Urinary bladder (tissue), 4 donors: Measurements from ENCODE around the gene NOS3. TPM values are rescaled to one million over a fixed set of nuclear protein-coding genes. Genes with fewer than 3 reads are reported as not detected.
"Not testable (repeated sequence)": the region's sequence is repeated elsewhere in the genome, so short reads cannot be mapped to it uniquely, and the experiment has no call there.

Experiments
- DNase-seq: peaks from one replicate; pipeline ENCODE4 v3.0.0-alpha.2; 2015; ENCODE audit errors: extremely low spot score
- H3K27ac ChIP-seq: one replicate; pipeline ENCODE4 v1.5.1; 2013; ENCODE audit warnings: low read depth, mild to moderate bottlenecking, moderate library complexity
- H3K36me3 ChIP-seq: one replicate; pipeline ENCODE4 v1.6.1; 2013; ENCODE audit warnings: mild to moderate bottlenecking, moderate library complexity; ENCODE audit not compliant: insufficient read depth
- H3K4me1 ChIP-seq: one replicate; pipeline ENCODE4 v1.6.1; 2013; ENCODE audit warnings: mild to moderate bottlenecking, moderate library complexity; ENCODE audit not compliant: insufficient read depth
- H3K4me3 ChIP-seq: one replicate; pipeline ENCODE4 v1.5.1; 2013; ENCODE audit warnings: low read depth, low read length
- WGBS: extraction: QIAGEN DNeasy Blood & Tissue Kit; methylation state at CpG from one replicate; pipeline ENCODE4 v1.1.7; 2013; 5-methylcytosine and 5-hydroxymethylcytosine counted together
- polyA plus RNA-seq: library from polyadenylated mRNA; stranded (reverse); fragments of 200-250 nt; gene quantifications from one replicate; pipeline ENCODE4 v1.2.3, GENCODE V29; 2013
- total RNA-seq: library from RNA; depleted of rRNA; stranded (reverse); fragments of >200 nt; gene quantifications from one replicate; pipeline ENCODE4 v1.2.3, GENCODE V29; 2014
- donor health status: healthy with polysubstance abuse.
- donor health status: healthy.

Gene NOS3
- total and polyA plus RNA-seq, 2 donors: 6.0 to 15.8 TPM

GRCh38 chr7:151020231-151020630, 29.4 kb downstream of the NOS3 start:
- Histone ChIP-seq H3K36me3 (no peaks in the 10 kb centered on the region), H3K27ac (no peak overlapping the region), H3K4me1 (no peaks in the 10 kb centered on the region), H3K4me3 (no peak overlapping the region)
- no peak for DNase-seq
- WGBS: 44% methylated on average over 7 of the region's 7 CpGs

GRCh38 chr7:151023232-151023631, 32.4 kb downstream of the NOS3 start:
- 68% methylated on average over 10 of the region's 10 CpGs for WGBS
- DNase-seq: no peak
- Histone ChIP-seq H3K4me1 (no peaks in the 10 kb centered on the region), H3K27ac (no peak overlapping the region), H3K4me3 (no peak overlapping the region), H3K36me3 (no peaks in the 10 kb centered on the region)

DNA sequence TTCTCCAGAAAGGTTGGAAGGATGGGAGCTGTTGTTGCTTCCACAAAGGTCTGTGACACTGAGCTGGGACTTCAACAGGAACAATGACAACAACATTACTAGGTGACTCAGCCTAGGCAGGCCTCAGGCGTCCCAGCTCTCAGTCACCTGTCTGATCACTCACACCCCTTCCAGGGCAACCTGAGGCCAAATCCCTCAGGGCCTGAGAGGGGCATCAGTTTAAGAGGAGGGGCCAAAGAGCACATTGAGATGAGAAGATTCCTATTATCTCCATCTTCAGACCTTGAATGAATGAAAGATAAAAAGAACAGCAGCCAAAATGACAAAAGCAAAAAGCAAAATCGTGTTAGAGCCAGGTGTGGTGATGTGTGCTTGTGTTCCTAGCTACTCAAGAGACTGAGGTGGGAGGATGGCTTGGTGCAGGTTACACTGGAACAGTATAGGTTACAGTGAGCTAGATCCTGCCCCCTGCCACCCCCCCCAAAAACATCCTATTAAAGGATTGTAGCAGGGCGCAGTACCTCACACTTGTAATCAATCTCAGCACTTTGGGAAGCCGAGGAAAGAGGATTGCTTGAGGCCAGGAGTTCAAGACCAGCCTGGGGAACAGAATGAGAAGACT, 33.7 kb downstream of the NOS3 start, which contains the start of gene ATG9B:
TSS of gene ATG9B (minus strand) at position 60 of the 622 bp plus-strand sequence. CDS start 71 bp downstream, outside the sequence.
- no peak within 1 kb of the TSS for H3K27ac ChIP-seq
- H3K36me3 ChIP-seq: no peaks in the 10 kb centered on the region
- WGBS: 71% methylated on average over 4 of the region's 4 CpGs
- H3K4me3 ChIP-seq: no peak within 1 kb of the TSS
- no peaks in the 10 kb centered on the region for H3K4me1 ChIP-seq
- DNase-seq: no peak

DNA sequence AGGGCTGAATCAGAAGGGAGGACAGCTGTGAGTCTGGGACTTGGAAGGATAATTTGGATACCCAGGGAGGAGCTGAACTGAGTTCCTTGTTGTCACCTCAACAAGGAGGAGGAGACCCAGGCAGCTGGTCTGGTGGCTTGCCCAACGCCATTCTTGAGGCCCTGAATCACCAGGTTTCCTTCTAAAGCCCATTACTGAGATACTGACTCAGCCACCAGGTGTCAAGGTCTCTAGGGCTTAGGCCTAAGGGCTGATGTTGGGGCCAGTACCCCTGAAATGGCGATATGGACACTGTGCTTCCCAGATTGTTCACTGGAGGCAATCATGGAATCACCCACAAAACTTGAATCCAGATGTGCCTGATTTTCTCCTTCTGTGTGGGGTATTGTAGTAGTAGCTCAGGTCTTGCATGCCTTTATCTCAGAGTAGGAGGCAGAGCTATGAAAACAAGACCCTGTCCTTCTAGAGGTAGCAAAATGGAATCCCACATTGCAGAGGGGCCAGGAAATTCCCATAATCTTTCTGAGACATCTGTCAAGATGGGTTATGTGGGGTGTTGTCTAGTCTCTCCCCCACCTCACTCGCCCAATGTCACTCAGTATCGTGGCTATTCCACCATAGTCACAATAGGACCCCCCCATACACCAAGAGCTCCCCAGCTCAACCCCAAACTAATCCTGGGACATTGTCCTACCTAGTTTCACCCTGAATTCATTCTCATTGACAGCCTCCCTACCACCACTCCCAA, 35.3 kb downstream of the NOS3 start:
- DNase-seq: no peak
- H3K27ac ChIP-seq: no peak overlapping the region
- WGBS: 88% methylated on average over 4 of the region's 4 CpGs
- H3K4me1 ChIP-seq: no peaks in the 10 kb centered on the region
- H3K4me3 ChIP-seq: no peak overlapping the region
- H3K36me3 ChIP-seq: no peaks in the 10 kb centered on the region

DNA sequence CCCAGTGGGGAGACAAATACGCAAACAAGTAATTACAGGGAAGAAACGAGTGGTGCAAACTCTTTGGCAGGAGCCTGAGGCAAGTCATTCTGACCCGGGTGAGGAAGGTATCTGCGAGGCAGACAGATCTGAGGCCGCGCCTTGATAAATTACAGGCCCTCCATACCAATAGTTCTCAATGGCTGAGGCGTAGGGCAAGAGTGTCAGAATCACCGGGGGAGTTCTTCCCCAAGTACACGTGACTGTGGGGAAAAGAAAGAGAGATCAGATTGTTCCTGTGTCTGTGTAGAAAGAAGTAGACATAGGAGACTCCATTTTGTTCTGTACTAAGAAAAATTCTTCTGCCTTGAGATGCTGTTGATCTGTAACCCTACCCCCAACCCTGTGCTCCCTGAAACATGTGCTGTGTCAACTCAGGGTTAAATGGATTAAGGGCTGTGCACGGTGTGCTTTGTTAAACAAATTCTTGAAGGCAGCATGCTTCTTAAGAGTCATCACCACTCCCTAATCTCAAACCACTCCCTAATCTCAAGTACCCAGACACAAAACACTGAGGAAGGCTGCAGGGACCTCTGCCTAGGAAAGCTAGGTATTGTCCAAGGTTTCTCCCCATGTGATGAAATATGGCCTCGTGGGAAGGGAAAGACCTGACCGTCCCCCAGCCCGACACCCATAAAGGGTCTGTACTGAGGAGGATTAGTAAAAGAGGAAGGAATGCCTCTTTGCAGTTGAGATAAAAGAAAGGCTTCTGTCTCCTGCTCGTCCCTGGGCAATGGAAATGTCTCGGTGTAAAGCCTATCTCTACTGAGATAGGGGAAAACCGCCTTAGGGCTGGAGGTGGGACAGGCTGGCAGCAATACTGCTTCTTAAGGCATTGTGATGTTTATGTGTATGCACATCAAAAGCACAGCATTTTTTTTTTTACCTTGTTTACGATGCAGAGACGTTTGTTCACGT, 36.2 kb downstream of the NOS3 start:
- not testable (repeated sequence) for H3K36me3 ChIP-seq, H3K4me3 ChIP-seq, H3K4me1 ChIP-seq, DNase-seq, H3K27ac ChIP-seq
- WGBS: 41% methylated on average over 19 of the region's 19 CpGs

DNA sequence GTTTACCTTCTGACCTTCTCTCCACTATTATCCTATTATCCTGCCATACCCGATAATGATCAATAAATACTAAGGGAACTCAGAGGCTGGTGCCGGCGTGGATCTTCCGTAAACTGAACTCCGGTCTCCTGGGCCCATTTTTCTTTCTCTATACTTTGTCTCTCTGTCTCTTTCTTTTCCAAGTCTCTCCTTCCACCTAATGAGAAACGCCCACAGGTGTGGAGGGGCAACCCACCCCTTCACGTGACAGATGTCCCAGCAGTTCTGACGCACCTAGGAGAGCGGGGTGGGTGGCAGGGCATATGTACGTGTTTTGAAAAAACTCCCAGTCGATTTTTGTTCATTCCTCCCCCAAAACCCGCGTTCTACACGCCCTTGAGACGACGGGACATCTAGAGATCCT, 36.9 kb downstream of the NOS3 start:
- H3K36me3 ChIP-seq, H3K27ac ChIP-seq: not testable (repeated sequence)
- 10% methylated on average over 16 of the region's 16 CpGs for WGBS

DNA sequence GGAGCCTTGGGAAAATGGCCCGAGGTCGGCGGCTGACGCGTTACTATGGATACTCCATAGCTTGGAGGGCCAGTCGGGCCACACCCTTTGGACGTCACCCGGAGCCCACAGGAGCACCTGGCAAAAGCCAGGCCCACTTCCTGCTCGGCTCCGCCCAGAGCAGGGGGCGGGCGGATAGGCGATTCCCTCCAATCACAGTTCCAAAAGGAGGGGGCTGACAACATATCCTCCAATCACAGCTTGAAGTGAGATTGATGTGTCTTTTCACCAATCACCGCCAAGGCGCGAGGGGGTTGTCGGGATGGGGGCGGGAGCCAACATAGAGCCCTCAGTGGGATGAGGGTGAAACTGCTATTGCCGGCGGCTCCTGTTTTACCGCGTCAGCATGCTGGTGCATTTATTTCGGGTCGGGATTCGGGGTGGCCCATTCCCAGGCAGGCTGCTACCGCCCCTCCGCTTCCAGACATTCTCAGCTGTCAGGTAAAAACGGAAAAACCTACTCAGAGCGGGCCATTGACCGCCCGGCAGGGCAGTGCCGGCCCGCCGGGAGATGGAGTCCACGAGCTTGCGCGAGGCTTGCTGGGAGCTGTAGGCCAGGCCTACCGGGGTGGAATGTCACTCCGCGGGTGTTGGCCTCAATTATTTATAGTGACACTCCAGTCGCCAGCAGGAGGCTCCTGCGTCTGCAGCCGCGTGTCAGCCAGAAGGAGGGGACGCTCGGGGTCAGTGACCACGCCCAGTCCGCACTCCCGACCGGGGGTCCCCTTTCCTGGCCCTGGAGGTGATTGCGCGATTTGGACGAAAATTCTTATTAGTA, 37.5 kb downstream of the NOS3 start, which contains the start of gene ABCB8:
TSS of gene ABCB8 (plus strand) at position 320 of the 817 bp plus-strand sequence. CDS start at position 386, 66 bp downstream.
- peak within 1 kb of the TSS; percentile 54 for H3K4me3 ChIP-seq
- peak; percentile 99 for DNase-seq
- H3K27ac ChIP-seq: peak within 1 kb of the TSS; percentile 35
- H3K4me1 ChIP-seq: no peaks in the 10 kb centered on the region
- H3K36me3 ChIP-seq: no peaks in the 10 kb centered on the region
- WGBS: under 1% methylated on average over 53 of the region's 53 CpGs

More for the DNA sequence above, 36.9 kb downstream of the NOS3 start:
- DNase-seq, H3K4me1 ChIP-seq: not testable (repeated sequence)
- peak overlapping the region; percentile 9 for H3K4me3 ChIP-seq

GRCh38 chr7:151028948-151029501, 38.2 kb downstream of the NOS3 start:
- no peaks in the 10 kb centered on the region for H3K36me3 ChIP-seq
- 49% methylated on average over 17 of the region's 17 CpGs for WGBS
- no peak for DNase-seq
- H3K4me3 ChIP-seq: peak overlapping the region; percentile 54
- no peak overlapping the region for H3K27ac ChIP-seq
- H3K4me1 ChIP-seq: no peaks in the 10 kb centered on the region

DNA sequence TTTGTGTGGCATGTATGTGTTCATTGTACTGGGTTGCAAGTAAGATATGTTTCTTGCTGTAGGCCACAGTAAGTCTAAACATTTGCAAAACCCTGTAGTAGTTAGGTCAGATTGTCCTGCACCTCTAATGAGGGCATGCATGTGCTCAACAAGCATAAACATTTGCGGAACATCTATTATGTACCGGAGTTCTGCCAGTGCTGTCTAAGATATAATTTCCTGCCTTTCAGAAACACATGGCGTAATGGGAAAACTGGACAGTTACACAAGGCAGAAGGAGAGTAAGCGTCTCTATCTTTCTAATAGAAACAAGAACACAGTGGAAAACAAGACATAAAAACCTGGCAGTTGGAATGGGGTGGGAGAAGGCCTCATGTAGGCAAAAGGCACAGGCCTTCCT, 40.2 kb downstream of the NOS3 start:
- H3K4me3 ChIP-seq: no peak overlapping the region
- H3K4me1 ChIP-seq: no peaks in the 10 kb centered on the region
- no peaks in the 10 kb centered on the region for H3K36me3 ChIP-seq
- WGBS: 92% methylated on average over 4 of the region's 4 CpGs
- no peak overlapping the region for H3K27ac ChIP-seq
- no peak for DNase-seq

DNA sequence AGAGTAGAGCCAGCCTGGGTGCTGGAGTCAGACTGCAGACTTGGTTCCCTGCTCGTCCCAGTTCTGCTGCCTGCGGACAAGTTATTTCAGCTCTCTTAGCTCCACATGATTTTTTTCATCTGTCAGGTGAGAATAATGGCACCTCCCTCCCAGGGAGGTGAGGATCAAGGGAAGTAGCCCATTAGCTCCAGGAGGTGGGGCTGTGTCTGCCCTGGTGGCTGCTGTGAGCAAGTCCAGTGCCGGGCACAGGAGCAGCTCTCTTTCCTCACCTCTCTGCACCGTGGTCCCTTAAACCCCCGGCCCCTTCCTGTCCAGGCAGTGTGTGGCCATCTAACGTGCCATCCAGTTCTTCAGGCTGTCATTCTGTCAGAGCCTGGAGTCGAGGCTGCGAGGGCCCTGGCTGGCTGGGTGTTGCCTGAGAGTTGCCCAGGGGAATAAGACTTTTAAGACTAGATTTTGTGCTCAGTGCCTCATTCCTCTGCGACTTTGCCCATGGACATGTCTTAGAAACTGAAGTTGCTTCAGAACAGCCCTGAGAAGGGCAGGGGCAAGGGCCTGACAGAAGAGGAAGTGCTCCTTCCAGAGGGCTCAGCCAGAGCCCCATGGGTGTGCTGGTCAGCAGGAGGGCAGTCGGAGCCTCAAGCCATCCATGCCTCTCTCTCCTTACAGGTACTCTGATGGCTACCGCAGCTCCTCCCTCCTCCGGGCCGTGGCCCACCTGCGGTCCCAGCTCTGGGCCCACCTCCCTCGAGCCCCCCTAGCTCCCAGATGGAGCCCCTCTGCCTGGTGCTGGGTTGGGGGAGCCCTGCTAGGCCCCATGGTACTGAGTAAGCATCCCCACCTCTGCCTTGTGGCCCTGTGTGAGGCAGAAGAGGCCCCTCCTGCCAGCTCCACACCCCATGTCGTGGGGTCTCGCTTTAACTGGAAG, 42.4 kb downstream of the NOS3 start:
- no peaks in the 10 kb centered on the region for H3K36me3 ChIP-seq
- no peak for DNase-seq
- no peak overlapping the region for H3K4me3 ChIP-seq
- H3K4me1 ChIP-seq: no peaks in the 10 kb centered on the region
- 84% methylated on average over 17 of the region's 17 CpGs for WGBS
- H3K27ac ChIP-seq: no peak overlapping the region

GRCh38 chr7:151033864-151034249, 43.0 kb downstream of the NOS3 start:
- Histone ChIP-seq H3K27ac (no peak overlapping the region), H3K36me3 (no peaks in the 10 kb centered on the region), H3K4me1 (no peaks in the 10 kb centered on the region), H3K4me3 (no peak overlapping the region)
- 89% methylated on average over 5 of the region's 5 CpGs for whole genome bisulfite sequencing
- DNase-seq: no peak
